ENCODE measurements around the gene QRICH1. TPM values are rescaled to one million over a fixed set of nuclear protein-coding genes. Genes with fewer than 3 reads are reported as not detected.

Gene QRICH1
- total RNA-seq, 2 experiments from 2014 or later = 210 to 255 TPM

DNA sequence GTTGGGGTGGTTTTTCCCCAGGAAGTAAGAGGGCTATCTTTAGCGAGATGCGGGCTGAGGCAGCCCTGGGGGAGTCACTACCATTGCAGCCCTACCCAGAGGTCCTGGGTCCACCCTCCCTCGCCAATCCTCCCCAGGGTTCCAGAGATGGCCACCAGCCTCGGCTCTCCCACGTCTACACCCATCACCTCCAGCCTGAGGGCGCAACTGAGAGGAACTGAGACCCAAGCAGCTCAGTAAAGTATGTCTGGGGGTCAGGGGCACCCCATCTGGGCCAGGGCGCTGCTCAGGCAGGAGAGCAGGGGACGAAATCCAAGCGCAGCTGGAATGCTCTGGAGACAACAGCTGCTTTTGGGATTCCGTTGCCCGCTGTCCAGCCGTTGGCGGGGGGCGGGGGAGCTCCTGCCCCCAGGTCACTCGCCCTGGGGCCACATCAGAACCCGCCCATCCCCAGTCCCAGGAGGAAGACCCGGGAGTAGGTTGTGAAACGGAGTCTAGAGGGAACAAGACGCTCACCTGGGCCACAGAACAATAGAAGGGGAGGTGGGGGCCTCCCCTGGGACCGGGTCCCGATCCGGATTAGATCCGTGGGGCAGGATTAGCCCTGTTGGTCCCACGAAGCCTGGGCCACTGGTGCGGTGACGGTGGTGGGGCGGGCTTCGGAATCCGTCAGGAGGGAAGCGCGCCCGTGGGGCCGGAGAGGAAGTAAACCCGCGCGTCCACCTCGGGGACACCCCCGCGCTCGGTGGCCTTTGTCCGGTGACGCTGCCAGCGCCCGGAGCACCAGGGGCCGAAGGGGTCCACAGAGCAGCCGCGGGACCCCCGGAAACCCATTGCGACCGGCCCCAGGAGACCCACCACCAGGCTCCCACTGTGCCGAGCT lies 73.3 kb downstream of the QRICH1 start:
- ATAC-seq (ENCODE audit: poor library complexity) (no peak), DNase-seq (peak in 4 of 14 experiments; percentile 32 to 67 (median 56))
- Mint-ChIP-seq H3K27ac (peak overlapping the region; percentile 90), H3K27me3 (no peaks in the 10 kb centered on the region), H3K9me3 (no peaks in the 10 kb centered on the region), H3K4me3 (peak overlapping the region; percentile 95), H3K4me1 (ENCODE audit: low read depth) (peaks cover 45% of the 10 kb centered on the region), H3K36me3 (ENCODE audit: low read depth) (peaks cover 46% of the 10 kb centered on the region)
- no peaks in the 10 kb centered on the region for H3K9me3 ChIP-seq (ENCODE audit: control insufficient read depth in 1 of 2, insufficient read depth in 1 of 2, low read length in 2 of 2)
- peak overlapping the region; percentile 92 to 98 for H3K27ac ChIP-seq (ENCODE audit: low read depth in 1 of 2, low read length in 2 of 2)
- intact Hi-C loops (cut with DNase I, micrococcal nuclease) = loop anchor here (1.0 to 10.0 kb wide), 10 partner anchors 9 to 914 kb away; partner anchors contain the start of genes QRICH1 (in 2 of the 2), APEH (in 1 of the 2), ARIH2 (in 1 of the 2) and IMPDH2 (in 1 of the 2)
- H3K4me3 ChIP-seq (ENCODE audit: low read length) = peak overlapping the region; percentile 80
- peaks cover 30% of the 10 kb centered on the region for H3K36me3 ChIP-seq (ENCODE audit: insufficient read depth, low read length)
- POLR2A ChIA-PET = interaction anchor here (0.5 to 12.0 kb wide), 14 partner anchors 8 to 1317 kb away, joined by 3 to 331 read pairs (median 16); partner anchors contain the start of genes ARIH2, IMPDH2, IP6K2 and P4HTM
- TF ChIP-seq, protein P1, sequence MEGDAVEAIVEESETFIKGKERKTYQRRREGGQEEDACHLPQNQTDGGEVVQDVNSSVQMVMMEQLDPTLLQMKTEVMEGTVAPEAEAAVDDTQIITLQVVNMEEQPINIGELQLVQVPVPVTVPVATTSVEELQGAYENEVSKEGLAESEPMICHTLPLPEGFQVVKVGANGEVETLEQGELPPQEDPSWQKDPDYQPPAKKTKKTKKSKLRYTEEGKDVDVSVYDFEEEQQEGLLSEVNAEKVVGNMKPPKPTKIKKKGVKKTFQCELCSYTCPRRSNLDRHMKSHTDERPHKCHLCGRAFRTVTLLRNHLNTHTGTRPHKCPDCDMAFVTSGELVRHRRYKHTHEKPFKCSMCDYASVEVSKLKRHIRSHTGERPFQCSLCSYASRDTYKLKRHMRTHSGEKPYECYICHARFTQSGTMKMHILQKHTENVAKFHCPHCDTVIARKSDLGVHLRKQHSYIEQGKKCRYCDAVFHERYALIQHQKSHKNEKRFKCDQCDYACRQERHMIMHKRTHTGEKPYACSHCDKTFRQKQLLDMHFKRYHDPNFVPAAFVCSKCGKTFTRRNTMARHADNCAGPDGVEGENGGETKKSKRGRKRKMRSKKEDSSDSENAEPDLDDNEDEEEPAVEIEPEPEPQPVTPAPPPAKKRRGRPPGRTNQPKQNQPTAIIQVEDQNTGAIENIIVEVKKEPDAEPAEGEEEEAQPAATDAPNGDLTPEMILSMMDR (IDR thresholded peaks at IDR 0.05) = no peak
- no peaks in the 10 kb centered on the region for H3K27me3 ChIP-seq (ENCODE audit: control insufficient read depth in 1 of 2, insufficient read depth in 2 of 2, low read length in 2 of 2)
- peaks cover 65% of the 10 kb centered on the region for H3K4me1 ChIP-seq (ENCODE audit: insufficient read depth, low read length)
- CTCF ChIA-PET = interaction anchor here (0.7 to 5.2 kb wide), 6 partner anchors 9 to 304 kb away, joined by 3 to 63 read pairs (median 14); partner anchors contain the start of genes IMPDH2, IP6K2, KLHDC8B and P4HTM

DNA sequence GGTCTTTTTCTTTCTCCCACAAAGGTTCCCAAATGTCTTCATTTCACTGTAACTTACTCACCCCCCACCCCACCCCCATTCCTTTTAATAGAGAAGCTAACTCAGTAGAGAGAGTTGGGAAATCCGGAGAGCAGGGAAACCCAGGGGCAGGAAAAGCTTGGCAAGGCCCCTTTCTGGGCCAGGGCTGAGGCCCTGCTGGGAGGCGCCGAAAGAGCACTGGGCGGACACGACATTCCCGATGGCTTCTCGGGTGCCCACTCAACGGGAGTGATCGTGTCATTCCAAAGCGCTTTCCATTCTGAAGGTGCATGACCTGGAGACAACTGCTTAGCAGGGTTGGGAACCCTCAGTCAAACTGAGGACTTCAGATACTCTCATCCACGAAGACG lies 73.9 kb downstream of the QRICH1 start:
- DNase-seq (no peak), ATAC-seq (ENCODE audit: poor library complexity) (no peak)
- peaks cover 30% of the 10 kb centered on the region for H3K36me3 ChIP-seq (ENCODE audit: insufficient read depth, low read length)
- Mint-ChIP-seq H3K36me3 (ENCODE audit: low read depth) (peaks cover 46% of the 10 kb centered on the region), H3K9me3 (no peaks in the 10 kb centered on the region), H3K27ac (peak overlapping the region; percentile 90), H3K27me3 (no peaks in the 10 kb centered on the region), H3K4me1 (ENCODE audit: low read depth) (peaks cover 41% of the 10 kb centered on the region), H3K4me3 (peak overlapping the region; percentile 91)
- TF ChIP-seq, protein P1 (IDR thresholded peaks at IDR 0.05) = no peak
- H3K27me3 ChIP-seq (ENCODE audit: control insufficient read depth in 1 of 2, insufficient read depth in 2 of 2, low read length in 2 of 2) = no peaks in the 10 kb centered on the region
- peaks cover 62% of the 10 kb centered on the region for H3K4me1 ChIP-seq (ENCODE audit: insufficient read depth, low read length)
- H3K27ac ChIP-seq (ENCODE audit: low read depth in 1 of 2, low read length in 2 of 2) = peak overlapping the region in 1 of 2 donors; percentile 92
- CTCF ChIA-PET = interaction anchor here (0.7 to 5.2 kb wide), 4 partner anchors 9 to 151 kb away, joined by 3 to 63 read pairs (median 31); partner anchors contain the start of genes IMPDH2, KLHDC8B, P4HTM and WDR6
- peak overlapping the region; percentile 80 for H3K4me3 ChIP-seq (ENCODE audit: low read length)
- intact Hi-C loops (cut with DNase I, micrococcal nuclease) = loop anchor here (2.0 to 10.0 kb wide), 8 partner anchors 13 to 915 kb away; partner anchors contain the start of genes APEH (in 1 of the 2), ARIH2 (in 1 of the 2), QRICH1 (in 1 of the 2) and RHOA (in 1 of the 2)
- no peaks in the 10 kb centered on the region for H3K9me3 ChIP-seq (ENCODE audit: control insufficient read depth in 1 of 2, insufficient read depth in 1 of 2, low read length in 2 of 2)
- POLR2A ChIA-PET = interaction anchor here (0.5 to 12.0 kb wide), 7 partner anchors 9 to 1317 kb away, joined by 3 to 331 read pairs (median 28); partner anchors contain the start of genes IMPDH2, IP6K2, P4HTM and QARS1

DNA sequence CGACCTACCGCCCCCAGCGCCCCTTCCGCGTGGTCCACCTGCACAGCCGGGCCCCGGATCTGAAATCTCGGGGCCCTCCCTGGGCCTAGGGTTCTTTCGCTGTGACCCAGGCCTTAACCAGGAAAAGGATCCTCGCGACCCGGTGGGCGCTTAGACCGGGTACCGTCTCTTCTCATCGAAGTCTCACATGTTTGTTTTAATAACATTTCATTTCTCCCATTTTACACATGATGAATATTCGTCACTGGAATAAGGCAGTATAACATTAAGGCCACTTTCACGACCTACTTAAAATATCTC lies 75.2 kb downstream of the QRICH1 start:
- peaks cover 51% of the 10 kb centered on the region for H3K4me1 ChIP-seq (ENCODE audit: insufficient read depth, low read length)
- no peaks in the 10 kb centered on the region for H3K27me3 ChIP-seq (ENCODE audit: control insufficient read depth in 1 of 2, insufficient read depth in 2 of 2, low read length in 2 of 2)
- Mint-ChIP-seq H3K36me3 (ENCODE audit: low read depth) (peaks cover 46% of the 10 kb centered on the region), H3K27me3 (no peaks in the 10 kb centered on the region), H3K9me3 (no peaks in the 10 kb centered on the region), H3K27ac (peak overlapping the region; percentile 90), H3K4me3 (peak overlapping the region; percentile 91), H3K4me1 (ENCODE audit: low read depth) (peaks cover 36% of the 10 kb centered on the region)
- peak overlapping the region; percentile 53 to 72 for H3K27ac ChIP-seq (ENCODE audit: low read depth in 1 of 2, low read length in 2 of 2)
- TF ChIP-seq, protein P1 (IDR thresholded peaks at IDR 0.05) = no peak
- H3K36me3 ChIP-seq (ENCODE audit: insufficient read depth, low read length) = peaks cover 30% of the 10 kb centered on the region
- peak overlapping the region; percentile 82 for H3K4me3 ChIP-seq (ENCODE audit: low read length)
- DNase-seq (no peak), ATAC-seq (ENCODE audit: poor library complexity) (no peak)
- POLR2A ChIA-PET = interaction anchor here (0.9 to 12.0 kb wide), 8 partner anchors 10 to 86 kb away, joined by 3 to 331 read pairs (median 8); partner anchors contain the start of genes IMPDH2, P4HTM, QARS1 and QRICH1
- CTCF ChIA-PET = interaction anchor here (6.5 kb wide), 1 partner anchor 30 kb away, joined by 53 read pairs; the partner anchor contains the start of gene P4HTM
- intact Hi-C loops (cut with DNase I, micrococcal nuclease) = loop anchor here in 1 of 2 experiments (1.0 kb wide), 1 partner anchor 11 kb away; the partner anchor contains the start of gene WDR6
- H3K9me3 ChIP-seq (ENCODE audit: control insufficient read depth in 1 of 2, insufficient read depth in 1 of 2, low read length in 2 of 2) = no peaks in the 10 kb centered on the region
